GM04503 (cell line): ENCODE results near the gene METTL15.
A peak's percentile ranks its signal among the peaks of the same experiment; 100 is the strongest.
"Not testable (repeated sequence)": the region's sequence is repeated elsewhere in the genome, so short reads cannot be mapped to it uniquely, and the experiment has no call there.

ENCODE experiments used
- DNase-seq: peaks from one replicate; pipeline ENCODE4 v3.0.0-alpha.2; 2012; ENCODE audit warnings: low read depth

The METTL15 gene

DNA sequence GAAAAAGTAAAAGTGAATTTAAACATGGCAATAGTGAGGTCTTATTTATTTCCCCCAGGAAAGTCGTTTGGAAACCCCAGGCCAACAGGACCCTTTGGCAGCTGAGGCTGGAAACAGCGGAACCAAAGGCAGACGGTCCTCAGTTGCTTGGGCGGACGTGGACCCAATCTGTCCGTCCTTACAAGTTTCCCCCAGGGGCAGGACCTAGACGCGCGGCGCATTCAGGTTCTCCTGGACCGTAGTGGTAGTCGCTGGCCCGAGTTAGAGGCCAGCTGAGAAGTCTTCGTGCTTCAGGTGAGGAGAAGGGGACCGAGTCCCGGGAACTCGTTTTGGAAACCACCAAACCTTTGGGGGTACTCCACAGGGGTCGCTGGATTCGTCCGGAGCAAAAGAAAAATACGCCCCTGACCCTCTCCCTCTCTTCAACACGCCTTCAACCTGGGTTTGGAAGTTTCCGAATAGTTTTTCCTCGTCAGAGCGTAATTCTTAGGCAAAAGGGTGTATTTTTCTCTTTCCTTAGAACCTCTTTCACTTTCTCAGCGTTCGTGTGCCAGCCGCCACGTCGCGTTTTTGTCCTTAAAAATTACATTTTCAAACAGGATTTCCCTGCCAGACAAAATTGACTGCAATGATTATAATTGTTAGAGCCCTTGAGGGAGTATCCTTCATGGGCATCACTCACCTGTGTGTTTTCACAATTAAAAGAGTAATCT is 2.1 kb downstream of the METTL15 start:
- DNase-seq = no peak

DNA sequence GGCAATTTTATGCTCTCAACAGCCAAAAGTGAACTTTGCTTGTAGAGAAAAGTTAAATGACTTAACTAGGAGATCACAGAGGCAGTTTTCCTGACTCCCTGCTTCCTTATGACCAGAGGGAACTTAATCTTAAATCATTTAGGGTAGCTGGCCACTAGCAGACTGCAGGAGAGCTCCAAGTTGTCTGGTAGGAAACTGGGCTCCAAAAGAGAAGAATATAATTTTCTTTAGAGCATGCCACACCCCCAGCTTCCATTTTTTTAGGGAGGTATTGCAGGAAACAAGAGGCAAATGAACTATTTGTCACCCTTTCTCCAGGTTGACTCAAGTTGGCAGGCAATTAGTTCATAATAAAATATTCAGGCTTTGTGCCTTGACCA is 2.6 kb downstream of the METTL15 start:
- no peak for DNase-seq

DNA sequence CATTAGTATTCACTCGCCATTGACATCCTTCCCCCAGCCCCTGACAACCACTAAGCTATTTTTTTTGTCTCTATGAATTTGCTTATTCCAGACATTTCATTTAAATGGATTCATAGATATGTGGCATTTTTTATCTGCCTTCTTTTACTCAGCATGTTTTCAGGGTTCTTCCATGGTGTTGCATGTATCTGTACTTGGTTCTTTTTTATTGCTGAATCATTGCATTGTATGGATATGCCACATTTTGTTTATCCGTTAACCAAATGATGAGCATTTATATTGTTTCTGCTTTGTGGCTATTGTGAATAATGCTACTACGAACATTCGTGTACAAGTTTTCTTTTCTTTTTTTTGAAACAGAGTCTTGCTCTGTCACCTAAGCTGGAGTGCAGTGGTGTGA is 5.9 kb downstream of the METTL15 start:
- no peak for DNase-seq

DNA sequence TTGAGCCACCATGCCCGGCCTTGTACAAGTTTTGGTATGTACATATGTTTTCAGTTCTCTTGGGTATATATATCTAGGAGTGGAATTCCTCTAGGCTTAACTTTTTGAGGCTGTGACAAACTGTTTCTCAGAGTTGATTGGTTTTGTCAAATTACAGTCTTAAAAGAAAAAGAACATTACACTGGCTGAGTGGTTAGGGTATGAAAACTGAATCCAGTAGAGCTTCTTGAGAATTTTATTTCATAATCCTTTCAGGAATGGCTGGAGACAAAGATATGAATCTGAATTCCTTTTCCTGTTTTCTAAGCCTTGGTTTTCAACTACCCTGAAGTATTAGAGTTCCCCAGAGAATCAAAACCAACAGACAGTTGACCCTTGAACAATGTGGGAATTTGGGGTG is 6.5 kb downstream of the METTL15 start:
- no peak for DNase-seq

DNA sequence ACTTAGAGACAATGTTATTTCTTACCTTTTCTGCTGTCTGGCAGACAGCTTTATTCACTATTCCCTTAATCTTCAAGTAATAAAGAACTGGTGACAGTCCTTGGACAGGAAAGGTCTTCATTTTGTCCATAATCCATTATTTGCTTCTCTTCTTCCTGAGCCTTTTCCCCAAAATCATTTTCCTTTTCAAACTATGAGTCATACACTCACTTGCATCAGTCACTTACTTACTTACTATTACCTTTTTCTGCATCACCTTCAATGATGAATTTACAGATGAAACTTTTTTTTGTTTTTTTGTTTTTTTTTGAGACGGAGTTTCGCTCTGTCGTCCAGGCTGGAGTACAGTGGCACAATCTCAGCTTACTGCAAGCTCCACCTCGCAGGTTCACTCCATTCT is 9.5 kb downstream of the METTL15 start:
- DNase-seq = no peak

DNA sequence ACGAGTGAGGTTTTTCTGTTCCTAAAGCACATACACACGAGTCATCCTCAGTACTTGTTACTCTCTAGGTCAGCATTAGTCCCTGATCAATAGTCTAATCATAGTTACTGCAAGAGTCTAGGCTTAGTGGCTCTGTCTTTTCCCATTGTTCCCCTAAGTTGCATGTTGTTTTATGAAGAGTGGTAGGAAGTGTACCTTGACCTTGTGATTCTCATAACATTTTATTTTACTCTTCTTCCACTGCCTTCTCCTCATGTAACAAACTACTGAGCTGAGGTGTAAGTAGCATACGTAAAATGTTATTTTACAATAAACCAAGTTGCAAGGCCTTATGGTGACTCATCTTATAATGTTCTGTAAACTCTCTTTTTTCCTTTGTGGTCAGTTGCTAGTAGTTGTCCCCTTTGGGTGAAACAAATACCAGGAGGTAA is 15.0 kb downstream of the METTL15 start:
- no peak for DNase-seq

DNA sequence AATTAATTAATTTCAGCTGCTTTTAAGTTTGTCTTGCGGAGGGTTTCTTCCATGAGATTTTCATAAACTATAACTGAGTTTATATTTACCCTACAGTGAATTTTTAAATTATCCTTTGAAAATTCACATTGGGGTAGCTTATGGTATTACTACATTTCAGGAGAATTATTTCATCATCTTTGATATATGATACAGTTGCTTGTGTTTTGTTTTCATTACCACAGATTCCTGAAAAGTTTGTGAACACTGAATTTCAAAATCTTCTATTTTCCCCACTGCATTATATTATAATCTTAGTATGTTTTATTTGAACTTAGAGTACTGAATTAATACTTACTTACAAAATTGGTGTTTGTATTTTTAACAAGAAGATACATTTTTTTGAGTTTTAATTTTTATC is 24.4 kb downstream of the METTL15 start:
- DNase-seq = no peak

DNA sequence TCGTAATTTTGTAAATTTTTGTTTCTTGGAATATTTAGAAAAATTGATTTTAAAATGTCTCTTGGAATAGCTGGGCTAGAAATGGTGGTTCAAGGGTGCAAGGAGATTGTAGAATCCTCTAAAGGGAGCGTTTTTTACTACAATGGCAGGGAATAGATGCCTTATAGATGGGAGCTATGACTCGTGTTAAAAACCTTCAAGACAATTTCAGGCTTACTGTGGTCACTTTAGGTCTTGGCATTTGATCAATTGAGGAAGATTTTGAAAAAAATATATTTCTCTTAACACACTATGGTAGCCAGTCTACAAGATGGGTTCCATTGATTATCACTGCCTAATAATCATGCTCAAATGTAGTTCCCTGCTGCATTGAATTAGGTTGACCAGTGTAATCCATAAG is 25.0 kb downstream of the METTL15 start:
- DNase-seq = no peak

DNA sequence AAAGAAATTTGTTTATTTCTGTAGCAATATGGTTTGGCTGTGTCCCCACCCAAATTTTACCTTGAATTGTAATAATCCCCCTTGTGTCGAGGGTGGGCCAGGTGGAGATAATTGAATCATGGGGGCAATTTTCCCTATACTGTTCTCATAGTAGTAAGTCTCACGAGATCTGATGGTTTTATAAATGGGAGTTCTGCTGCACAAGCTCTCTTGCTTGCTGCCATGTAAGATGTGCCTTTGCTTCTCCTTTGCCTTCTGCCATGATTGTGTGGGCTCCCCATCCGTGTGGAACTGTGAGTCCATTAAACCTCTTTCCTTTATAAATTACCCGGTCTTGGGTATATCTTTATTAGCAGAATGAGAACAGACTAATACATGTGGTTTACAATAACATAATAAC is 28.0 kb downstream of the METTL15 start:
- DNase-seq = not testable (repeated sequence)

DNA sequence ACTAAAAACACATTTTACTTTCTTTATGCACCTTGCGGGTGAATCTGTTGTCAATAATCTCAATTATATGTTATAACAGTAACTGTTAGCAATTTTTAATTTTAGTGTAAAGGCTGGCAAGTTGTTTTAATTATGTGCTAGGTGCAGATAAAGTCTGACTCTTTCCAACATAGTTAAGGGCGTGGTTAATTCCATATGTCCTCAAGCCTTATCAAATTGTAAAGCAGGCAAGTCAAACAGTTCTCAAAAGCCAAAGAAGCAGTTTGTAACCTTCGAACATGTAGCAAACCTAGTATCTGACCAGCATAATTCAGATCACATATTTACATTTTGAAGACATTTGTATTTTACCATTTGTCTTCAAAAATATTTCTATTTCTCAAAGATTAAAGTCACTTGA is 29.2 kb downstream of the METTL15 start:
- no peak for DNase-seq

DNA sequence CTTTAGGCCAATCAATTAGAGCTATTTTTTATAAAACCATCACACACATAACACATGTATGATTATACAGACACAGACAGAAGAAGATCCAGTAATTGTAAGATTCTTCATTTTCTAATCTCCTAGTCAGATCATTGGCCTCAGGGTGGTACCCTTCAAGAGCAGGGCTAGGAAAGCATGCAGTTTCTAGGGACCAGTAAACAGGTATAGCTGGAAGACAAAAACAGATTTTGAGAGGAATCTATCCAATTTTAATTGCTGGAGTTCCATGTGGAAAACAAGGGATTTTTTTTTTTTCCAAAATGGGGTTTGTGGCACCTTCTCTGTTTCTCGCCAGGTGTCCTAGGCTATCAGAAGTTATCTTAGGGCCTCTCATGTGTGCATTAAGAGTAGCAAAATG is 29.6 kb downstream of the METTL15 start:
- DNase-seq = no peak

DNA sequence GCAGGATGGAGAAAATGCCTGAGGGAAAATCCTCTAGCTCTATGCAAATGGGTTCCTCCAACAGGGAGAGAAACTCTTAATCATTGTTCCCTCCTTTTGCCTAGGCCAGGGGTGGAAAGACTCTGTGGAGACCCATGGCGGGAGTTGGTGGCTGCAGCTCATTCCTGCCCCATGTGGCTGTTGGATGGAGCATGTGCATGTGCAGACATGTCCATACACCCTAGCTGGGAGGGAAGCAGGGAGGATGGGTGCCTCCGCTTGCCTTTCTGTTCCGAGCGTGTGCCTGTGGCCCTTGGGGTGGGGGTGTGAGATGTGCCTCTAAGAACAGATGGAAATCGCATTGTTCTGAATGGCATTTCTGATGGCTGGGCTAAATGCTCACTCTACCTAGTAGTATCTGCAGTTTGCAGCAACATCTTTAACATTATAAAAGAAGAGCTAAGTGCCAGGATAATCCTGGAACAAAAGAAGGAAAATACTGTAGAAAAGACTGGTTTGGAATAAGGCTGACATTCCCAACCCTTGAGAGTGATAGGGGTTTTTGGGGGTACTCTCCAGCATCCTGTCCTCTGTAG is 31.7 kb downstream of the METTL15 start:
- no peak for DNase-seq

DNA sequence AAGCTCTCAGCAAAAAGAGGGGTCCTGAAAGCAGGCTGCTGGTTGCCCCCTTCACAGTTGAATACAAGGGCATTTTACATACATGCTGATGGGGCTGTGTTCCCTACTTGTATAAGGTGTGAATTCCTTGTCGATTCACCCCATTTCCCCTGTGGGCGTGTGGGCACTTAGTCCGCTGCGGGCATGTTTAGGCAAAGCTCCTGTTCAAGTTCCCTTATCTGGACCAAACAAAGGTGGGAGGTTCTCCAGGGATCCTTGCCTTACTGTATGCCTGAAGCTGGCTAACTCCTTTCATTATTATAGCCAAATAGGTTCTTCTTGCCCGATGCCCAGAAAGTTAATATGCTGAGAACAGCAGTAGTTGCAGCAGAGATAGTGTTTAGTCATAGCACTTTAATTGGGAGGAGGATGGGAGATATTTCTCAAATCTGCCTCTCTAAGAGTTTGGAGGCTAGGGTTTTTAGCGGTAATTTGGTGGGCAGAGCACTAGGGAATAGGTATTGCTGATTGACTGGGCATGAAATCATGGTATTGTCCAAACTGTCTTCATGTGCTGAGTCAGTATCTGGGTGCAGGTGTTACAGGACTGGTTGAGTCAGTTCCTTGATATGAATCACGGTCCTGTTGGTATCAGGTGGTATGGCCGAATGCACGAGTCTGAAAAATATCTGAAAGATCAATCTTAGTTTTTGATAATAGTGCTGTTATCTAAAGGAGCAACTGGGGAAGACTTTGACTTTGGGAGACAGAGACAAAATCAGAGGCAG is 32.7 kb downstream of the METTL15 start:
- DNase-seq = no peak

DNA sequence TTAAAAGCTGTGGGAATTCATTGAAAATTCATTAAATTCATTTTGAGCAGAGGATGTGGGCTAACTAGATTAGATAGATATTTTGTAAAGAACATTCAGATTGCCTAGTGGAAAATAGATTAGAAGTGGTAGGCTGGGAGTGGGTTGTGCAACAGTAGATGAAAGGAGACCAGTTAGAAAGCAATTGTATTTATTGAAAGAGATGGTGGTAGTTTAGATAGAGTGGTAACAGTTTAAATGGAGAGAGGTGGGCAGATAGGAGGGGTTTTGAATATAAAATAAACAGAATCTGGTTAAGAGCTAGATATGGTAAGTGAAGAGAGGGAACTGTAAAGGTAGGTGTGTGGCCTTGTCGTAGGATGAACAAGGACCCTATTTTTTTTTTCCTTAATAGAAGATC is 34.5 kb downstream of the METTL15 start:
- DNase-seq = no peak

DNA sequence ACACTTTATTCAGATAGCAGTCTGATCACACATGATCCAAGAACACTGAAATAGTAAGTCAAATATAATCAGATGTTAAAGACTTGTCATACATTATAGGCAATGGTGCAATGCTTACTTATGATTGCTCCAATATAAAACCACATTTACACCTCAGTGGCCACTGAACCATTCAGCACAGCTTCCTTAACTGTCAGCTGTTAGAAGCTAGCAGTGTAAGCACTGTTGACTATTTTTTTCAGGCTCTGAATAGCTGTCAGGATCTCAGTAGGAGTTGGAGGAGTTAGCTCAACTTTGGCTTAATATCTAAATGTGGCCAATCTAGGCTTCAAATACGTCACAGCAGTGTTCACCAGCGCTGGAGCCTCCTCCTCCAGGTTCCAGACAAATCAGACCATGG is 36.6 kb downstream of the METTL15 start:
- DNase-seq = no peak

DNA sequence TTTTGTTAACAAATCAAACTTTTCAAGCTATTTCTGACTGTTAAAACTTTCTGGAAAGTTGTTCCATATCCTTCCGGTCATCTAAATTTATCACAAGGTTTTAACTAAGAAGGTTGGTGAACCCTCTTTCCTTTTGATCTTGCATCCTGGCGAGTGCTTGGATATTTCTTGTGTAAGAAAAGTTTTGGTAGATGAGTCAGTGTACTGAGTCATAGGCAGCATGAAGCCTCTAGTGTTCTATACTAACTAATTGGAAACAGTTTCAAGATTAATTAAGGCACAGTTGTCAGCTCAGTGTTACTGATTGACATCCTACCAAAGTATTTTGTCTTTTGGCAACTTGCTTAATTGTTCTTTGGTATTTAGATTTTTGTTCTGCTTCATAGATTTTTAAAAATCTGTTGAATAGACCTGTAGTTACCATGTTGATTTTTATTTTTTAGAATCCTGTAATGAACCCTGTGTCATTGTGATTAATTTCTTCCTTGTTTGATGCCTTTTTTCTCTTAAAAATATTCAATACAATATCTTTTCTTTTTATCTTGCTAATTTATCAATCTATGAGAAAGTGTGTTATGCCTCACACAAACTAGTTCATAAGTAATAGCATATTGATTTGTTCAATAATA is 38.0 kb downstream of the METTL15 start:
- peak; percentile 77 for DNase-seq

DNA sequence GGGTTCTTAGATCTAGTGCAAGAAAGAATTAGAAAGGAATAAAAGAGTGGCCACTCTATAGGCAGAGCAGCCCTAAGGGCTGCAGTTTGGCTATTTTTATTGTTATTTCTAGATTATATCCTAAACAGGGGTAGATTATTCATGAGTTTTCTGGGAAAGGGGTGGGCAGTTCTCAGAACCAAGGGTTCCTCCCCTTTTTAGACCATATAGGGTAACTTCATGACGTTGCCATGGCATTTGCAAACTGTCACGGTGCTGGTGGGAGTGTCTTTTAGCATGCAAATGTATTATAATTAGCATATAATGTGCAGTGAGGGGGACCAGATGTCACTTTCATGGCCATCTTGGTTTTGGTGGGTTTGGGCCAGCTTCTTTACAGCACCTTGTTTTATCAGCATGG is 44.6 kb downstream of the METTL15 start:
- no peak for DNase-seq

DNA sequence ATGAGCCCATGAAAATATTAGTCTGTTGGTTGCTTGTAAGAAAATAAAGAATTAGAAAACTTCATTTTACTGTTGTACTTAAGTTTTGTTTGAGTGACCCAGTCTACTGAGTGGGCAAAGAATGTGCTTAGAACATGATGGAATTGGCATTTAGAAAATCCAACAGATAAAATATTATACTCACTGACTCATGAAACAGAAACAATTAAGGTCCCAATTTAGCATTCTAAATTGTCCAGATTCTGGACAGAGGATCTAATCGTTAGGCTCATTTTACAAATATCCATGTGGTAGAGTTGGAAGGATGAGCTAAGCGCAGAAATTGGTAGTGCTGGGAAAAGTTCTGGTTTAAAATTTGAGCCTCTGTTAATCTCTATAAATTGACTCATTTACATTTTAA is 45.4 kb downstream of the METTL15 start:
- peak; percentile 31 for DNase-seq

DNA sequence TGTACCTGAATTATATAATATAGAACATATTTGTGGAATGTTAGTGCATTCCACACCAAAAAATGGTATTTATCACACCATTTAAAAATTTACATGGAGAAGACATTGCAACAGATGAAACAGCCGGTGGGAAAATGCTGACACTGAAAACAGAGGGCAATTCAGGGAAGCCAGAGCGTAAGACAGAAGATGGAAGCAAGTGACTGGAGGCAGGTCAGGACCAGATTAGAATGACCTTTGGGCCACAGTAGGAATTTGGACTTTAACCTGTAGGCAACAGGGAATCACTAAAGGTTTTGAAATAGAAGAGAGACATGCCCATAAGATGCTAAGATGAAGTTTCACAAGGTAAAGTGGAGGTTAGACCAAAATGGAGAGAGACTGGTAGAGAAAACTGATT is 60.5 kb downstream of the METTL15 start:
- no peak for DNase-seq

DNA sequence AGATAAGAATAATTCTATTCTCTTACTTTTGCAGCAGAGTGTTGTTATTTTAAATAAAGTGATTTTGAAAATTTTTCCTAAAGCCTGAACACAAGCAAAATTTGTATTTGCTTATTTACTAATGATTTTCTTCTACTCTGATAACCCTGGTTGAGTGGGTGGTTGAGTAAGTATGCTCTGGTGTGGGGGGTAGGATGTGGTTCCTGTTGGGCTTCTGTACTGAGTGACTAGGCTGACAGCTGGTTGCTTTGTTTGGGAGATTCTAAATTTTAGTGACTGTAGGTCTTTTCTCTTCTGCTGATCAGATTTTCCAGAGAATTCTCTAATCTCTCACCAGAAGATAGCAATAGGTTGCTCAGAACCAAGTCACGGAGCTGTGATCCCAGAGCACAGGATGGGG is 61.6 kb downstream of the METTL15 start:
- no peak for DNase-seq

DNA sequence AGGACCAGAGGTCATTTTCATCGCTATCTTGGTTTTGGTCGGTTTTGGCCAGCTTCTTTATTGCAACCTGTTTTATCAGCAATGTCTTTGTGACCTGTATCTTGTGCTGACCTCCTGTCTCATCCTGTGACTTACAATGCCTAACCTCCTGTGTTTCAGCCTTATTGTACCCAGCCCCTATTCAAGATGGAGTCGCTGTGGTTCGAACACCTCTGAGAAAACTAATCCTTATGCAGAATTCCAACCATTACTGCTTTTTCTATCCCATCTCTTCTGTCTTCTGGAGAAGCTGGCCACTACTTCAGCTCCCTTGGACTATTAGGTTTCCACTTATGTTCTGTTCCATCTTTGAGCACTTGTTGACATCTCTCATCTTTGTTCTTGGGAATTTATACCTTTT is 62.6 kb downstream of the METTL15 start:
- DNase-seq = no peak

DNA sequence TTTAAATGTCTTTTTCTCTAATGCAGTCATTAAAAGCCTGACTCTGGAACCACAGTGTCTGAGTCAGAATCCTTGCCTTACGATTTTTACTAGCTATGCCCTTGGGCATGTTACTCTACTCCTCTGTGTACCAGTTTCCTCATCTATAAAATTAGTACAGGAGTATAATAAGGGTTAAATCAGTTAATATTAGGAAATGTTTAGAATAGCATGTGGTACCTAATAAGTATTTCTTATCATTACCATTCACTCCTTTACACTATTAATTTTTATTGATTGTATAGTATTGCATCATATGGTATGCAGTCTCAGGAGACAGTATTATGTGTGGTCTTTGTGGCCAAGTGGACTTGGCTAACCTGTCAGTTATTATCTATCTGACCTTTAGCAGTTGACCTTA is 68.2 kb downstream of the METTL15 start:
- peak; percentile 16 for DNase-seq

DNA sequence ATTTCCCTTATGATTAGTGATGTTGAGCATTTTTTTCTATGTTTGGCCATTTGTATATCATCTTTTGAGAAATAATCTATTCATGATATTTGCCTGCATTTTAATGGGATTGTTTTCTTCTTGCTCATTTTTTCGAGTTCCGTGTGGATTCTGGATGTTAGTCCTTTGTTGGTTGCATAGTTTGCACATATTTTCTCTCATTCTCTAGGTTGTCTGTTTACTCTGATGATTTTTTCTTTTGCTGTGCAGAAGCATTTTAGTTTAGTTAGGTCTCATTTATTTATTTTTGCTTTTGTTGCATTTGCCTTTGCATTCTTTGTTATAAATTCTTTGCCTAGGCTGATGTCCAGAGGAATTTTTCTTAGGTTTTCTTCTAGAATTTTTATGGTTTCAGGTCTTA is 87.3 kb downstream of the METTL15 start:
- DNase-seq = peak; percentile 11
